ENCODE data around the gene FOXR1.
"Not testable (repeated sequence)": the region's sequence is repeated elsewhere in the genome, so short reads cannot be mapped to it uniquely, and the experiment has no call there.

FOXR1 gene

GRCh38 chr11:118957968-118958367 lies 13.6 kb upstream of the FOXR1 start:
- TF ChIP-seq POLR2A (IDR thresholded peaks at IDR 0.05; ENCODE audit: low read length) = no peak
- TF ChIP-seq GATA1 (IDR thresholded peaks at IDR 0.05; ENCODE audit: low read depth, low read length) = no peak
- DNase-seq = no peak

- DNase-seq = no peak
- TF ChIP-seq POLR2A (IDR thresholded peaks at IDR 0.05; ENCODE audit: low read length) (no peak), GATA1 (IDR thresholded peaks at IDR 0.05; ENCODE audit: low read depth, low read length) (no peak)
Observed at GRCh38 chr11:118958577-118958976, 13.0 kb upstream of the FOXR1 start.

- TF ChIP-seq POLR2A (IDR thresholded peaks at IDR 0.05; ENCODE audit: low read length) = no peak
- TF ChIP-seq GATA1 (IDR thresholded peaks at IDR 0.05; ENCODE audit: low read depth, low read length) = no peak
- no peak for DNase-seq
Observed at GRCh38 chr11:118961189-118961588, 10.4 kb upstream of the FOXR1 start.

- TF ChIP-seq POLR2A (IDR thresholded peaks at IDR 0.05; ENCODE audit: low read length) = no peak
- TF ChIP-seq GATA1 (IDR thresholded peaks at IDR 0.05; ENCODE audit: low read depth, low read length) = no peak
- DNase-seq = no peak
Observed at GRCh38 chr11:118961591-118961990, 10.0 kb upstream of the FOXR1 start.

GRCh38 chr11:118969508-118969907 lies 2.1 kb upstream of the FOXR1 start:
- DNase-seq = not testable (repeated sequence)

- TF ChIP-seq GATA1 (IDR thresholded peaks at IDR 0.05; ENCODE audit: low read depth, low read length) = no peak
- TF ChIP-seq POLR2A (IDR thresholded peaks at IDR 0.05; ENCODE audit: low read length) = no peak
Observed at GRCh38 chr11:118973985-118974384, 2.4 kb downstream of the FOXR1 start.

GRCh38 chr11:118975771-118976709 lies 4.5 kb downstream of the FOXR1 start:
- no peak for DNase-seq
- TF ChIP-seq POLR2A (IDR thresholded peaks at IDR 0.05; ENCODE audit: low read length) (no peak), GATA1 (IDR thresholded peaks at IDR 0.05; ENCODE audit: low read depth, low read length) (no peak)

More at GRCh38 chr11:118973985-118974384, 2.4 kb downstream of the FOXR1 start:
- no peak for DNase-seq

- TF ChIP-seq POLR2A (IDR thresholded peaks at IDR 0.05; ENCODE audit: low read length) (no peak), GATA1 (IDR thresholded peaks at IDR 0.05; ENCODE audit: low read depth, low read length) (no peak)
- DNase-seq = no peak
Observed at GRCh38 chr11:118979434-118979833, 7.9 kb downstream of the FOXR1 start.

GRCh38 chr11:118980191-118980881 lies 8.8 kb downstream of the FOXR1 start:
- TF ChIP-seq GATA1 (IDR thresholded peaks at IDR 0.05; ENCODE audit: low read depth, low read length) (no peak), POLR2A (IDR thresholded peaks at IDR 0.05; ENCODE audit: low read length) (no peak)
- DNase-seq = peak; percentile 42

GRCh38 chr11:118984337-118984736 lies 12.8 kb downstream of the FOXR1 start:
- not testable (repeated sequence) for DNase-seq

GRCh38 chr11:118984825-118985224 lies 13.3 kb downstream of the FOXR1 start:
- DNase-seq = no peak
- TF ChIP-seq POLR2A (IDR thresholded peaks at IDR 0.05; ENCODE audit: low read length) = no peak
- no peak for TF ChIP-seq GATA1 (IDR thresholded peaks at IDR 0.05; ENCODE audit: low read depth, low read length)

- DNase-seq = no peak
- TF ChIP-seq POLR2A (IDR thresholded peaks at IDR 0.05; ENCODE audit: low read length) (no peak), GATA1 (IDR thresholded peaks at IDR 0.05; ENCODE audit: low read depth, low read length) (no peak)
Observed at GRCh38 chr11:118988280-118988679, 16.7 kb downstream of the FOXR1 start.

GRCh38 chr11:118991486-118992038 lies 20.0 kb downstream of the FOXR1 start:
- DNase-seq = not testable (repeated sequence)

- no peak for TF ChIP-seq GATA1 (IDR thresholded peaks at IDR 0.05; ENCODE audit: low read depth, low read length)
- TF ChIP-seq POLR2A (IDR thresholded peaks at IDR 0.05; ENCODE audit: low read length) = no peak
- peak; percentile 47 to 60 for DNase-seq
Observed at GRCh38 chr11:118996926-118997626, 25.5 kb downstream of the FOXR1 start.

Data from erythroblast (primary cell).